HAP-1 (cell line): Measurements from ENCODE around the gene ISG20.
A peak's percentile ranks its signal among the peaks of the same experiment; 100 is the strongest.
"Not testable (repeated sequence)": the region's sequence is repeated elsewhere in the genome, so short reads cannot be mapped to it uniquely, and the experiment has no call there.

ENCODE experiments used
- DNase-seq, 2 experiments: peaks; one replicate each; pipeline ENCODE4 v3.0.0-alpha.2; 2016 to 2020; ENCODE audit warnings: low spot score in 2 of 2
- H3K27me3 ChIP-seq: fragments of 250-450 bp; sonication (Bioruptor Pico); 2 replicates; pipeline ENCODE4 v1.5.1; 2020; ENCODE audit warnings: low read depth, mild to moderate bottlenecking, moderate library complexity
- H3K36me3 ChIP-seq: fragments of 250-450 bp; sonication (Bioruptor Pico); replicated peaks from 2 replicates; pipeline ENCODE4 v1.5.1; 2020; ENCODE audit warnings: mild to moderate bottlenecking
- H3K4me1 ChIP-seq: fragments of 250-450 bp; sonication (Bioruptor Pico); 2 replicates; pipeline ENCODE4 v1.5.1; 2020; ENCODE audit warnings: mild to moderate bottlenecking
- H3K4me3 ChIP-seq: fragments of 250-450 bp; sonication (Bioruptor Pico); 2 replicates; pipeline ENCODE4 v1.5.1; 2020; ENCODE audit warnings: mild to moderate bottlenecking, moderate library complexity
- H3K9me3 ChIP-seq: fragments of 250-450 bp; sonication (Bioruptor Pico); 2 replicates; pipeline ENCODE4 v1.5.1; 2020; ENCODE audit warnings: mild to moderate bottlenecking, moderate library complexity
- in situ Hi-C: fragments of 300-500 bp; cut with MboI; formaldehyde crosslinking; loops from 3 replicates; pipeline ENCODE4 v1.14.3; 2020; ENCODE audit warnings: low sequenced_read_pairs, inconsistent platforms, mixed read lengths

The ISG20 gene

GRCh38 chr15:88623061-88623460, 15.8 kb upstream of the ISG20 start:
- no peaks in the 10 kb centered on the region for H3K9me3 ChIP-seq
- peaks cover 51% of the 10 kb centered on the region for H3K4me1 ChIP-seq
- peaks cover 67% of the 10 kb centered on the region for H3K36me3 ChIP-seq
- no peaks in the 10 kb centered on the region for H3K27me3 ChIP-seq
- in situ Hi-C loops = no loop called here
- peak overlapping the region; percentile 88 for H3K4me3 ChIP-seq
- DNase-seq = peak in 1 of 2 experiments; percentile 29

GRCh38 chr15:88623632-88624031, 15.2 kb upstream of the ISG20 start:
- Histone ChIP-seq H3K36me3 (peaks cover 72% of the 10 kb centered on the region), H3K27me3 (no peaks in the 10 kb centered on the region), H3K9me3 (no peaks in the 10 kb centered on the region), H3K4me3 (peak overlapping the region; percentile 88), H3K4me1 (peaks cover 45% of the 10 kb centered on the region)
- DNase-seq = peak in 1 of 2 experiments; percentile 32
- in situ Hi-C loops = no loop called here

GRCh38 chr15:88624156-88624970, 14.5 kb upstream of the ISG20 start:
- H3K27me3 ChIP-seq = no peaks in the 10 kb centered on the region
- peak; percentile 59 to 75 for DNase-seq
- in situ Hi-C loops = no loop called here
- peaks cover 80% of the 10 kb centered on the region for H3K36me3 ChIP-seq
- peaks cover 38% of the 10 kb centered on the region for H3K4me1 ChIP-seq
- H3K4me3 ChIP-seq = peak overlapping the region; percentile 88
- no peaks in the 10 kb centered on the region for H3K9me3 ChIP-seq

- DNase-seq = peak in 1 of 2 experiments; percentile 8
- in situ Hi-C loops = no loop called here
- Histone ChIP-seq H3K27me3 (no peaks in the 10 kb centered on the region), H3K4me3 (no peak overlapping the region), H3K9me3 (no peaks in the 10 kb centered on the region), H3K4me1 (peaks cover 31% of the 10 kb centered on the region), H3K36me3 (peaks cover 86% of the 10 kb centered on the region)
Observed at GRCh38 chr15:88624971-88625490, 13.8 kb upstream of the ISG20 start.

- H3K9me3 ChIP-seq = no peaks in the 10 kb centered on the region
- H3K4me1 ChIP-seq = peaks cover 22% of the 10 kb centered on the region
- H3K4me3 ChIP-seq = no peak overlapping the region
- H3K36me3 ChIP-seq = peaks cover 98% of the 10 kb centered on the region
- no peaks in the 10 kb centered on the region for H3K27me3 ChIP-seq
- peak in 1 of 2 experiments; percentile 7 for DNase-seq
- in situ Hi-C loops = no loop called here
Observed at GRCh38 chr15:88625943-88626741, 12.7 kb upstream of the ISG20 start.

- Histone ChIP-seq H3K36me3 (peaks cover 98% of the 10 kb centered on the region), H3K4me3 (no peak overlapping the region), H3K4me1 (peaks cover 22% of the 10 kb centered on the region), H3K9me3 (no peaks in the 10 kb centered on the region), H3K27me3 (no peaks in the 10 kb centered on the region)
- in situ Hi-C loops = no loop called here
- DNase-seq = no peak
Observed at GRCh38 chr15:88627463-88627862, 11.4 kb upstream of the ISG20 start.

- in situ Hi-C loops = no loop called here
- Histone ChIP-seq H3K4me3 (no peak overlapping the region), H3K9me3 (no peaks in the 10 kb centered on the region), H3K36me3 (peaks cover 98% of the 10 kb centered on the region), H3K27me3 (no peaks in the 10 kb centered on the region), H3K4me1 (peaks cover 18% of the 10 kb centered on the region)
- no peak for DNase-seq
Observed at GRCh38 chr15:88628018-88628654, 10.7 kb upstream of the ISG20 start.

- peaks cover 94% of the 10 kb centered on the region for H3K36me3 ChIP-seq
- H3K4me1 ChIP-seq = peaks cover 9% of the 10 kb centered on the region
- H3K4me3 ChIP-seq = no peak overlapping the region
- in situ Hi-C loops = no loop called here
- no peak for DNase-seq
- H3K27me3 ChIP-seq = no peaks in the 10 kb centered on the region
- H3K9me3 ChIP-seq = no peaks in the 10 kb centered on the region
Observed at GRCh38 chr15:88629071-88629470, 9.7 kb upstream of the ISG20 start.

GRCh38 chr15:88630141-88630721, 8.6 kb upstream of the ISG20 start:
- in situ Hi-C loops = no loop called here
- Histone ChIP-seq H3K27me3 (no peaks in the 10 kb centered on the region), H3K9me3 (no peaks in the 10 kb centered on the region), H3K4me3 (no peak overlapping the region), H3K4me1 (no peaks in the 10 kb centered on the region; the same call in 1 of the 2 replicates), H3K36me3 (peaks cover 94% of the 10 kb centered on the region)
- DNase-seq = no peak

- Histone ChIP-seq H3K4me3 (no peak overlapping the region), H3K9me3 (no peaks in the 10 kb centered on the region), H3K36me3 (peaks cover 96% of the 10 kb centered on the region), H3K27me3 (no peaks in the 10 kb centered on the region), H3K4me1 (no peaks in the 10 kb centered on the region)
- DNase-seq = no peak
- in situ Hi-C loops = no loop called here
Observed at GRCh38 chr15:88630798-88631463, 7.9 kb upstream of the ISG20 start.

- Histone ChIP-seq H3K36me3 (peaks cover 92% of the 10 kb centered on the region), H3K4me1 (no peaks in the 10 kb centered on the region), H3K9me3 (no peaks in the 10 kb centered on the region), H3K4me3 (no peak overlapping the region), H3K27me3 (no peaks in the 10 kb centered on the region)
- no peak for DNase-seq
- in situ Hi-C loops = no loop called here
Observed at GRCh38 chr15:88631464-88632028, 7.3 kb upstream of the ISG20 start.

GRCh38 chr15:88632797-88633196, 6.0 kb upstream of the ISG20 start:
- H3K9me3 ChIP-seq, H3K4me1 ChIP-seq: not testable (repeated sequence)
- H3K36me3 ChIP-seq = peaks cover 79% of the 10 kb centered on the region

GRCh38 chr15:88634449-88634848, 4.4 kb upstream of the ISG20 start:
- H3K9me3 ChIP-seq = no peaks in the 10 kb centered on the region
- peaks cover 63% of the 10 kb centered on the region for H3K36me3 ChIP-seq
- in situ Hi-C loops = no loop called here
- H3K27me3 ChIP-seq = no peaks in the 10 kb centered on the region
- H3K4me3 ChIP-seq = no peak overlapping the region
- DNase-seq = no peak
- peaks cover 11% of the 10 kb centered on the region for H3K4me1 ChIP-seq

More at GRCh38 chr15:88632797-88633196, 6.0 kb upstream of the ISG20 start:
- H3K4me3 ChIP-seq, DNase-seq, H3K27me3 ChIP-seq, in situ Hi-C loops: not testable (repeated sequence)
